OCI-LY7 (cell line): ENCODE measurements around the gene PRKACG.

ENCODE experiments used
- EZH2phosphoT487 ChIP-seq: fragments of 200-600 bp; sonication (generic); IDR thresholded peaks from 2 replicates; pipeline ENCODE4 v1.6.1; 2018; ENCODE audit warnings: low read depth, borderline replicate concordance, mild to moderate bottlenecking, mixed run types, antibody characterized with exemption, low read length, moderate library complexity, mixed read lengths
- TF ChIP-seq, protein P1 (sequence below): fragments of 200-600 bp; sonication (generic); conservative IDR thresholded peaks from 2 replicates; pipeline ENCODE4 v1.5.1; 2014; ENCODE audit warnings: mild to moderate bottlenecking, antibody characterized with exemption, low read length, moderate library complexity, mixed read lengths

DNA sequence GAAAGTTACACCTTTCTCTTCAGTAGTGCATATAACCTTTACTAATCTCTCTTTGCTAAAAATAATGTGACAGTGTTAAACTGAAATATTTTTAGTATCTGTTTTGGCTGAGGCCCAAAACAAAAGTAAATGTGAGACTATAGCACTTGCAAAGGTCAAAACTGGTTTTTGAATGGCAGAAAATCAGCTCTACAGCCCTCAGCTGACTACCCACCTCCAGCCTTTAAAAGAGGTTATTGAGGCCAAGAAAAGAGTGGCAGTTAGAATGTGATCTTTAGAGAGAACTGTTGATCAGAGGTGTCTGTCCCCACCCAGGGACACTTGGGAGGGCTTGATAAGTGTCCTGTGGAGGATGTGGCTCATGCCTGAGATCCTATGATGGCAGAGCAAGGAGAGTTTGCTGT lies 30.9 kb downstream of the PRKACG start:
- TF ChIP-seq, protein P1, sequence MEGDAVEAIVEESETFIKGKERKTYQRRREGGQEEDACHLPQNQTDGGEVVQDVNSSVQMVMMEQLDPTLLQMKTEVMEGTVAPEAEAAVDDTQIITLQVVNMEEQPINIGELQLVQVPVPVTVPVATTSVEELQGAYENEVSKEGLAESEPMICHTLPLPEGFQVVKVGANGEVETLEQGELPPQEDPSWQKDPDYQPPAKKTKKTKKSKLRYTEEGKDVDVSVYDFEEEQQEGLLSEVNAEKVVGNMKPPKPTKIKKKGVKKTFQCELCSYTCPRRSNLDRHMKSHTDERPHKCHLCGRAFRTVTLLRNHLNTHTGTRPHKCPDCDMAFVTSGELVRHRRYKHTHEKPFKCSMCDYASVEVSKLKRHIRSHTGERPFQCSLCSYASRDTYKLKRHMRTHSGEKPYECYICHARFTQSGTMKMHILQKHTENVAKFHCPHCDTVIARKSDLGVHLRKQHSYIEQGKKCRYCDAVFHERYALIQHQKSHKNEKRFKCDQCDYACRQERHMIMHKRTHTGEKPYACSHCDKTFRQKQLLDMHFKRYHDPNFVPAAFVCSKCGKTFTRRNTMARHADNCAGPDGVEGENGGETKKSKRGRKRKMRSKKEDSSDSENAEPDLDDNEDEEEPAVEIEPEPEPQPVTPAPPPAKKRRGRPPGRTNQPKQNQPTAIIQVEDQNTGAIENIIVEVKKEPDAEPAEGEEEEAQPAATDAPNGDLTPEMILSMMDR: no peak
- no peak for TF ChIP-seq EZH2phosphoT487
